Right lobe of liver (tissue), 6 donors: ENCODE data around the gene GORASP2. TPM values are rescaled to one million over a fixed set of nuclear protein-coding genes. Genes with fewer than 3 reads are reported as not detected.
"Not testable (repeated sequence)": the region's sequence is repeated elsewhere in the genome, so short reads cannot be mapped to it uniquely, and the experiment has no call there.

ENCODE experiments used
- ATAC-seq, 4 donors: fragments of 200-7000 bp; cut with Tn5 transposase; one replicate each; pipeline ENCODE4 v1.9.1; 2020; ENCODE audit warnings: mild to moderate bottlenecking in 4 of 4, moderate library complexity in 4 of 4
- DNase-seq, 3 donors: peaks; one replicate each; pipeline ENCODE4 v3.0.0-alpha.2; 2020
- H3K27ac ChIP-seq, 3 donors: fragments of 200-600 bp; one replicate each; pipeline ENCODE4 v1.8.0; 2022
- H3K27me3 ChIP-seq, 2 donors: fragments of 200-600 bp; one replicate each; pipeline ENCODE4 v1.8.0; 2022
- H3K36me3 ChIP-seq, 4 donors: fragments of 200-600 bp; sonication (generic) in 1 of 4; one replicate each; pipeline versions ENCODE4 v1.5.1 to v1.8.0; 2017 to 2022; ENCODE audit warnings: control low read depth in 1 of 4
- H3K4me1 ChIP-seq, 4 donors: fragments of 200-600 bp; sonication (generic) in 1 of 4; one replicate each; pipeline versions ENCODE4 v1.5.1 to v1.8.0; 2017 to 2022; ENCODE audit warnings: control low read depth in 1 of 4
- H3K4me3 ChIP-seq, 3 donors: fragments of 200-600 bp; one replicate each; pipeline ENCODE4 v1.8.0; 2022
- H3K9me3 ChIP-seq, 4 donors: fragments of 200-600 bp; sonication (generic) in 1 of 4; one replicate each; pipeline versions ENCODE4 v1.5.1 to v1.8.0; 2017 to 2022; ENCODE audit warnings: control low read depth in 1 of 4
- POLR2A ChIP-seq: fragments of 450-650 bp; IDR thresholded peaks from one replicate; pipeline ENCODE4 v1.6.1; 2017; ENCODE audit warnings: antibody characterized with exemption, mild to moderate bottlenecking
- WGBS: methylation state at CpG from one replicate; pipeline ENCODE4 v1.1.6; 2018; ENCODE audit warnings: low coverage, low lambda C conversion rate; ENCODE audit not compliant: insufficient coverage; ENCODE audit errors: missing lambda C conversion rate; 5-methylcytosine and 5-hydroxymethylcytosine counted together
- intact Hi-C, 2 donors: fragments of 100-400 bp; cut with DNase I; formaldehyde crosslinking; loops; one replicate each; pipeline versions ENCODE4 v1.11.2 to v1.14.1; 2022
- total RNA-seq, 6 experiments: library from RNA; depleted of rRNA in 2 of 6; stranded (reverse); fragments of >200 nt in 2 of 6; fragmentation: NEBNext Ultra II Directional in 3 of 6; extraction: Animal tissue kit (Norgen Biotek cat#: 25700) in 3 of 6; gene quantifications; one replicate each; pipeline versions ENCODE4 v1.1.0 to v1.2.4, GENCODE V29; 2016 to 2023
- TF ChIP-seq, protein P1 (sequence below), 4 donors: fragments of 200-600 bp in 3 of 4; fragments of 450-650 bp in 1 of 4; IDR thresholded peaks; one replicate each; pipeline versions ENCODE4 v1.5.1 to v1.8.0; 2016 to 2022; ENCODE audit warnings: antibody characterized with exemption in 4 of 4, mild to moderate bottlenecking in 2 of 4
- donor health status: DM: no; HTN: yes; CAD: no.
- donor health status: DM: no; HTN: no; CAD: no.
- donor health status: DM: no; HTN: no; CAD: no.
- donor health status: DM: no; HTN: yes; CAD: no.
- donor health status: DM: no; HTN: yes; CAD: no.

The GORASP2 gene
- total RNA-seq, 6 experiments from 2014 or later = 32.8 to 47.6 (median 37.6) TPM

- ATAC-seq (no peak), DNase-seq (no peak)
- no peak overlapping the region for H3K4me3 ChIP-seq
- no peaks in the 10 kb centered on the region for H3K9me3 ChIP-seq
- no peaks in the 10 kb centered on the region for H3K36me3 ChIP-seq
- no peaks in the 10 kb centered on the region for H3K27me3 ChIP-seq
- intact Hi-C loops = no loop called here
- H3K4me1 ChIP-seq = no peaks in the 10 kb centered on the region
- WGBS = 47% methylated on average over 4 of the region's 5 CpGs
- TF ChIP-seq POLR2A = no peak
- TF ChIP-seq, protein P1, sequence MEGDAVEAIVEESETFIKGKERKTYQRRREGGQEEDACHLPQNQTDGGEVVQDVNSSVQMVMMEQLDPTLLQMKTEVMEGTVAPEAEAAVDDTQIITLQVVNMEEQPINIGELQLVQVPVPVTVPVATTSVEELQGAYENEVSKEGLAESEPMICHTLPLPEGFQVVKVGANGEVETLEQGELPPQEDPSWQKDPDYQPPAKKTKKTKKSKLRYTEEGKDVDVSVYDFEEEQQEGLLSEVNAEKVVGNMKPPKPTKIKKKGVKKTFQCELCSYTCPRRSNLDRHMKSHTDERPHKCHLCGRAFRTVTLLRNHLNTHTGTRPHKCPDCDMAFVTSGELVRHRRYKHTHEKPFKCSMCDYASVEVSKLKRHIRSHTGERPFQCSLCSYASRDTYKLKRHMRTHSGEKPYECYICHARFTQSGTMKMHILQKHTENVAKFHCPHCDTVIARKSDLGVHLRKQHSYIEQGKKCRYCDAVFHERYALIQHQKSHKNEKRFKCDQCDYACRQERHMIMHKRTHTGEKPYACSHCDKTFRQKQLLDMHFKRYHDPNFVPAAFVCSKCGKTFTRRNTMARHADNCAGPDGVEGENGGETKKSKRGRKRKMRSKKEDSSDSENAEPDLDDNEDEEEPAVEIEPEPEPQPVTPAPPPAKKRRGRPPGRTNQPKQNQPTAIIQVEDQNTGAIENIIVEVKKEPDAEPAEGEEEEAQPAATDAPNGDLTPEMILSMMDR (IDR thresholded peaks at IDR 0.05) = no peak
- H3K27ac ChIP-seq = no peak overlapping the region
Measured at GRCh38 chr2:170905864-170906263, 23.2 kb upstream of the GORASP2 start.

- no peak for ATAC-seq
- Histone ChIP-seq H3K27ac (no peak overlapping the region), H3K9me3 (peaks cover 0 to 8% (median 0%) of the 10 kb centered on the region in 4 donors), H3K36me3 (no peaks in the 10 kb centered on the region), H3K27me3 (no peaks in the 10 kb centered on the region), H3K4me3 (no peak overlapping the region), H3K4me1 (no peaks in the 10 kb centered on the region)
- 66% methylated on average over 5 of the region's 5 CpGs for WGBS
- TF ChIP-seq, protein P1 (IDR thresholded peaks at IDR 0.05) = no peak
- no peak for TF ChIP-seq POLR2A
- no peak for DNase-seq
- intact Hi-C loops = no loop called here
Measured at GRCh38 chr2:170911314-170911889, 17.7 kb upstream of the GORASP2 start.

GRCh38 chr2:170914994-170915666 lies 13.9 kb upstream of the GORASP2 start:
- DNase-seq, intact Hi-C loops, ATAC-seq, H3K36me3 ChIP-seq, H3K4me3 ChIP-seq, H3K27ac ChIP-seq, H3K27me3 ChIP-seq, H3K4me1 ChIP-seq: not testable (repeated sequence)
- peaks cover 0 to 24% (median 0%) of the 10 kb centered on the region in 4 donors for H3K9me3 ChIP-seq
- WGBS = 100% methylated on average over 1 of the region's 17 CpGs

GRCh38 chr2:170917219-170917913 lies 11.7 kb upstream of the GORASP2 start:
- DNase-seq = no peak
- Histone ChIP-seq H3K4me1 (no peaks in the 10 kb centered on the region), H3K4me3 (no peak overlapping the region), H3K27ac (no peak overlapping the region), H3K9me3 (peaks cover 0 to 17% (median 0%) of the 10 kb centered on the region in 4 donors), H3K36me3 (no peaks in the 10 kb centered on the region), H3K27me3 (no peaks in the 10 kb centered on the region)
- ATAC-seq = no peak
- intact Hi-C loops = no loop called here
- 90% methylated on average over 3 of the region's 11 CpGs for WGBS
- TF ChIP-seq, protein P1 (IDR thresholded peaks at IDR 0.05) = no peak
- no peak for TF ChIP-seq POLR2A

DNA sequence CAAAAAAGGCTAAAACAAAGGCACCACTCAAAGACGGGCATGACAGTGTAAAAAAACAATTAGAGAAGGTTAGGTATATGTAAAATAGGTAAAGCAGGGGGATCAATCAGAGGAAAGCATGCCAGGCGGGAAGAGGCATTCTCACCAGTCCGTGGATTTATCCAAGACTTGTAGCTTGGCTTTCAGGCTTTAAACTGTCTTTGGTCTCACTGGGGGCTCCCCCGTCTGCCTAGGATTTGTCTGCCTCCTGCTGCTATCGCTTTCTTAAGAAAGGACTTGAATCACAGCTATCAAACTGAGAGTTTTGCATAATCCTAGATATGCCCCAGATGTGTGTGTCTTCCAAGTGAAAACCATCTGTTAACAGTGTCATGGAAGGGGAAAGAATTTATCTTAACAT lies 11.1 kb upstream of the GORASP2 start:
- Histone ChIP-seq H3K27ac (no peak overlapping the region), H3K4me1 (no peaks in the 10 kb centered on the region), H3K36me3 (no peaks in the 10 kb centered on the region), H3K4me3 (no peak overlapping the region), H3K9me3 (peaks cover 0 to 17% (median 0%) of the 10 kb centered on the region in 4 donors), H3K27me3 (no peaks in the 10 kb centered on the region)
- TF ChIP-seq, protein P1 (IDR thresholded peaks at IDR 0.05) = no peak
- TF ChIP-seq POLR2A = no peak
- WGBS = 95% methylated on average over 5 of the region's 5 CpGs
- DNase-seq = no peak
- no peak for ATAC-seq
- intact Hi-C loops = no loop called here

DNA sequence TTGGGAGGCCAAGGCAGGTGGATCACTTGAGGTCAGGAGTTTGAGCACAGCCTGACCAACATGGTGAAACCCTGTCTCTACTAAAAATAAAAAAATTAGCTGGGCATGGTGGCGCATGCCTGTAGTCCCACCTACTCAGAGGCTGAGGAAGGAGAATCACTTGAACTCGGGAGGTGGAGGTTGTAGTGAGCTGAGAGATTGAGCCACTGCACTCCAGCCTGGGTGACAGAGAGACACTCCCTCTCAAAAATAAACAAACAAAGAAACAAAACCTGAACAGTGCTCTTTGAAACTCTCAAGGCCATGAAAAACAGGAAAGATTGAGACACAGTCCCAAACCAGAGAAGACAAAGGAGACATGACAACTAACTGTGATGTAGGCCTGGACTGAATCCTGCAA lies 7.2 kb upstream of the GORASP2 start:
- ATAC-seq, H3K27ac ChIP-seq, H3K36me3 ChIP-seq, H3K4me3 ChIP-seq, DNase-seq, H3K4me1 ChIP-seq, intact Hi-C loops, H3K27me3 ChIP-seq: not testable (repeated sequence)
- peaks cover 0 to 19% (median 0%) of the 10 kb centered on the region in 4 donors for H3K9me3 ChIP-seq
- WGBS = 100% methylated on average over 2 of the region's 2 CpGs
